HCT116 (cell line): ENCODE data around the gene TBXAS1.

ENCODE experiments used
- ATF3 ChIP-seq: IDR thresholded peaks from 2 replicates; pipeline ENCODE4 v1.6.1; 2012
- CBX3 ChIP-seq: IDR thresholded peaks from 2 replicates; pipeline ENCODE4 v1.6.1; 2012; ENCODE audit warnings: low read depth
- EZH2 ChIP-seq: fragments of 200-600 bp; sonication (generic); IDR thresholded peaks from 2 replicates; pipeline ENCODE4 v1.6.1; 2017; ENCODE audit warnings: antibody characterized with exemption, mixed run types
- POLR2A ChIP-seq: IDR thresholded peaks from 2 replicates; pipeline ENCODE4 v1.7.0; 2011; ENCODE audit warnings: borderline replicate concordance; ENCODE audit not compliant: insufficient read depth, insufficient read length; ENCODE audit errors: extremely low read depth
- POLR2AphosphoS5 ChIP-seq: IDR thresholded peaks from 2 replicates; pipeline ENCODE4 v1.6.1; 2011; ENCODE audit warnings: mild to moderate bottlenecking, low read depth, low read length, moderate library complexity
- RAD21 ChIP-seq: IDR thresholded peaks from 2 replicates; pipeline ENCODE4 v1.6.1; 2012; ENCODE audit warnings: low read depth, mild to moderate bottlenecking
- REST ChIP-seq: IDR thresholded peaks from 2 replicates; pipeline ENCODE4 v1.6.1; 2012; ENCODE audit warnings: low read depth
- SP1 ChIP-seq: IDR thresholded peaks from 2 replicates; pipeline ENCODE4 v1.6.1; 2012; ENCODE audit warnings: low read depth
- YY1 ChIP-seq: IDR thresholded peaks from 2 replicates; pipeline ENCODE4 v1.6.1; 2011; ENCODE audit warnings: low read length, low read depth, moderate library complexity, mild to moderate bottlenecking; ENCODE audit not compliant: insufficient replicate concordance; ENCODE audit errors: extremely low read depth
- TF ChIP-seq, protein P1 (sequence below), 3 experiments: fragments of 200-600 bp in 1 of 3; sonication (generic) in 1 of 3; IDR thresholded peaks in 2 of 3; conservative IDR thresholded peaks in 1 of 3; 2 replicates each; pipeline ENCODE4 v1.5.1; 2012 to 2017; ENCODE audit warnings: low read depth in 2 of 3, low read length in 2 of 3, antibody characterized with exemption in 1 of 3, borderline replicate concordance in 1 of 3, control low read depth in 1 of 3, mild to moderate bottlenecking in 1 of 3, mixed read lengths in 1 of 3, mixed run types in 1 of 3, moderate library complexity in 1 of 3; ENCODE audit not compliant: insufficient read depth in 1 of 3
- TF ChIP-seq, protein P2 (sequence below): IDR thresholded peaks from 2 replicates; pipeline ENCODE4 v1.6.1; 2011; ENCODE audit warnings: mild to moderate bottlenecking, low read length, moderate library complexity; ENCODE audit not compliant: insufficient replicate concordance; ENCODE audit errors: extremely low read depth

- TF ChIP-seq SP1 (no peak), POLR2AphosphoS5 (no peak), YY1 (no peak), ATF3 (no peak), RAD21 (no peak), REST (no peak), EZH2 (no peak), CBX3 (no peak), POLR2A (no peak)
- TF ChIP-seq, protein P1, sequence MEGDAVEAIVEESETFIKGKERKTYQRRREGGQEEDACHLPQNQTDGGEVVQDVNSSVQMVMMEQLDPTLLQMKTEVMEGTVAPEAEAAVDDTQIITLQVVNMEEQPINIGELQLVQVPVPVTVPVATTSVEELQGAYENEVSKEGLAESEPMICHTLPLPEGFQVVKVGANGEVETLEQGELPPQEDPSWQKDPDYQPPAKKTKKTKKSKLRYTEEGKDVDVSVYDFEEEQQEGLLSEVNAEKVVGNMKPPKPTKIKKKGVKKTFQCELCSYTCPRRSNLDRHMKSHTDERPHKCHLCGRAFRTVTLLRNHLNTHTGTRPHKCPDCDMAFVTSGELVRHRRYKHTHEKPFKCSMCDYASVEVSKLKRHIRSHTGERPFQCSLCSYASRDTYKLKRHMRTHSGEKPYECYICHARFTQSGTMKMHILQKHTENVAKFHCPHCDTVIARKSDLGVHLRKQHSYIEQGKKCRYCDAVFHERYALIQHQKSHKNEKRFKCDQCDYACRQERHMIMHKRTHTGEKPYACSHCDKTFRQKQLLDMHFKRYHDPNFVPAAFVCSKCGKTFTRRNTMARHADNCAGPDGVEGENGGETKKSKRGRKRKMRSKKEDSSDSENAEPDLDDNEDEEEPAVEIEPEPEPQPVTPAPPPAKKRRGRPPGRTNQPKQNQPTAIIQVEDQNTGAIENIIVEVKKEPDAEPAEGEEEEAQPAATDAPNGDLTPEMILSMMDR (IDR thresholded peaks at IDR 0.05 in 2 of 3, conservative IDR thresholded peaks at IDR 0.05 in 1 of 3; ENCODE audit: borderline replicate concordance in 1 of 3, insufficient read depth in 1 of 3, low read depth in 2 of 3, low read length in 2 of 3) = no peak
- TF ChIP-seq, protein P2, sequence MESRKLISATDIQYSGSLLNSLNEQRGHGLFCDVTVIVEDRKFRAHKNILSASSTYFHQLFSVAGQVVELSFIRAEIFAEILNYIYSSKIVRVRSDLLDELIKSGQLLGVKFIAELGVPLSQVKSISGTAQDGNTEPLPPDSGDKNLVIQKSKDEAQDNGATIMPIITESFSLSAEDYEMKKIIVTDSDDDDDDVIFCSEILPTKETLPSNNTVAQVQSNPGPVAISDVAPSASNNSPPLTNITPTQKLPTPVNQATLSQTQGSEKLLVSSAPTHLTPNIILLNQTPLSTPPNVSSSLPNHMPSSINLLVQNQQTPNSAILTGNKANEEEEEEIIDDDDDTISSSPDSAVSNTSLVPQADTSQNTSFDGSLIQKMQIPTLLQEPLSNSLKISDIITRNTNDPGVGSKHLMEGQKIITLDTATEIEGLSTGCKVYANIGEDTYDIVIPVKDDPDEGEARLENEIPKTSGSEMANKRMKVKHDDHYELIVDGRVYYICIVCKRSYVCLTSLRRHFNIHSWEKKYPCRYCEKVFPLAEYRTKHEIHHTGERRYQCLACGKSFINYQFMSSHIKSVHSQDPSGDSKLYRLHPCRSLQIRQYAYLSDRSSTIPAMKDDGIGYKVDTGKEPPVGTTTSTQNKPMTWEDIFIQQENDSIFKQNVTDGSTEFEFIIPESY = no peak
These were observed 130.2 kb downstream of the TBXAS1 start for GRCh38 chr7:139959285-139959628.
